GM19467 (cell line): ENCODE measurements around the gene AUTS2.

Experiments used
- ATAC-seq: cut with Tn5 transposase; IDR thresholded peaks from one replicate; pipeline ENCODE4 v1.9.1; 2021; ENCODE audit warnings: mild to moderate bottlenecking, moderate library complexity; ENCODE audit not compliant: unreplicated experiment

AUTS2 gene

GRCh38 chr7:70657571-70657970 is 1059.3 kb downstream of the AUTS2 start:
- ATAC-seq: no peak

GRCh38 chr7:70657989-70658632 is 1059.8 kb downstream of the AUTS2 start:
- no peak for ATAC-seq

GRCh38 chr7:70659263-70659662 is 1061.0 kb downstream of the AUTS2 start:
- no peak for ATAC-seq

- ATAC-seq: no peak
Measured at GRCh38 chr7:70660154-70660818, 1062.0 kb downstream of the AUTS2 start.

- no peak for ATAC-seq
Measured at GRCh38 chr7:70660819-70661191, 1062.5 kb downstream of the AUTS2 start.

- ATAC-seq: no peak
Measured at GRCh38 chr7:70663680-70664079, 1065.4 kb downstream of the AUTS2 start.

GRCh38 chr7:70665997-70666396 is 1067.7 kb downstream of the AUTS2 start:
- no peak for ATAC-seq

GRCh38 chr7:70667406-70667805 is 1069.1 kb downstream of the AUTS2 start:
- no peak for ATAC-seq

GRCh38 chr7:70668606-70669358 is 1070.5 kb downstream of the AUTS2 start:
- ATAC-seq: no peak

GRCh38 chr7:70669854-70670253 is 1071.6 kb downstream of the AUTS2 start:
- no peak for ATAC-seq

GRCh38 chr7:70670288-70670687 is 1072.0 kb downstream of the AUTS2 start:
- ATAC-seq: no peak

GRCh38 chr7:70673778-70674570 is 1075.7 kb downstream of the AUTS2 start:
- ATAC-seq: no peak

- ATAC-seq: no peak
Measured at GRCh38 chr7:70674571-70675010, 1076.3 kb downstream of the AUTS2 start.

- no peak for ATAC-seq
Measured at GRCh38 chr7:70676243-70676642, 1078.0 kb downstream of the AUTS2 start.

- no peak for ATAC-seq
Measured at GRCh38 chr7:70678621-70679251, 1080.5 kb downstream of the AUTS2 start.

GRCh38 chr7:70679661-70680060 is 1081.4 kb downstream of the AUTS2 start:
- no peak for ATAC-seq

- ATAC-seq: no peak
Measured at GRCh38 chr7:70680306-70680705, 1082.0 kb downstream of the AUTS2 start.

- ATAC-seq: no peak
Measured at GRCh38 chr7:70680743-70681468, 1082.6 kb downstream of the AUTS2 start.

GRCh38 chr7:70681469-70682350 is 1083.4 kb downstream of the AUTS2 start:
- ATAC-seq: peak; percentile 80
